Neuronal stem cell (in vitro differentiated cells): ENCODE data around the gene PLK2.

Experiments used
- DNase-seq: peaks from one replicate; pipeline ENCODE4 v3.0.0-alpha.2; 2013; ENCODE audit warnings: low spot score
- H2AFZ ChIP-seq: one replicate; pipeline ENCODE4 v1.6.1; 2013; ENCODE audit warnings: mild to moderate bottlenecking, low read length, inconsistent platforms
- H2AK5ac ChIP-seq: 2 replicates; pipeline ENCODE4 v1.6.1; 2013; ENCODE audit warnings: low read depth, mild to moderate bottlenecking, inconsistent platforms, low read length, moderate library complexity, mixed read lengths
- H2BK120ac ChIP-seq: 2 replicates; pipeline ENCODE4 v1.6.1; 2013; ENCODE audit warnings: low read depth, mild to moderate bottlenecking, inconsistent platforms, low read length, moderate library complexity, mixed read lengths
- H2BK12ac ChIP-seq: one replicate; pipeline ENCODE4 v1.6.1; 2013; ENCODE audit warnings: low read length, inconsistent platforms
- H2BK15ac ChIP-seq: 2 replicates; pipeline ENCODE4 v1.6.1; 2013; ENCODE audit warnings: mild to moderate bottlenecking, low read length, inconsistent platforms, mixed read lengths
- H2BK5ac ChIP-seq: one replicate; pipeline ENCODE4 v1.6.1; 2013; ENCODE audit warnings: inconsistent platforms, mild to moderate bottlenecking, low read length, moderate library complexity
- H3K14ac ChIP-seq: one replicate; pipeline ENCODE4 v1.6.1; 2013; ENCODE audit warnings: low read length, inconsistent platforms
- H3K18ac ChIP-seq: 2 replicates; pipeline ENCODE4 v1.6.1; 2013; ENCODE audit warnings: low read length, inconsistent platforms
- H3K23ac ChIP-seq: 2 replicates; pipeline ENCODE4 v1.6.1; 2013; ENCODE audit warnings: low read depth, mild to moderate bottlenecking, mixed read lengths, low read length, inconsistent platforms; ENCODE audit not compliant: poor library complexity
- H3K27ac ChIP-seq: replicated peaks from 3 replicates; pipeline ENCODE4 v1.5.1; 2013; ENCODE audit warnings: low read length, inconsistent platforms
- H3K27me3 ChIP-seq, 3 experiments: 2 replicates each; pipeline ENCODE4 v1.6.1; 2013; ENCODE audit warnings: low read length in 3 of 3, mild to moderate bottlenecking in 2 of 3, inconsistent platforms in 1 of 3, low read depth in 1 of 3, mixed read lengths in 1 of 3, moderate library complexity in 1 of 3; ENCODE audit not compliant: control insufficient read depth in 3 of 3, insufficient read depth in 3 of 3
- H3K36me3 ChIP-seq, 2 donors: replicated peaks in 1 of 2; 2 replicates each; pipeline ENCODE4 v1.6.1; 2013; ENCODE audit warnings: low read length in 2 of 2; ENCODE audit not compliant: control insufficient read depth in 2 of 2, insufficient read depth in 2 of 2
- H3K4ac ChIP-seq: 2 replicates; pipeline ENCODE4 v1.6.1; 2013; ENCODE audit warnings: inconsistent platforms, mild to moderate bottlenecking, low read length, moderate library complexity
- H3K4me1 ChIP-seq, 2 donors: 1 replicate in 1 of 2; 2 replicates in 1 of 2; pipeline ENCODE4 v1.6.1; 2013; ENCODE audit warnings: low read length in 2 of 2, low read depth in 1 of 2; ENCODE audit not compliant: control insufficient read depth in 2 of 2, insufficient read depth in 1 of 2
- H3K4me2 ChIP-seq: one replicate; pipeline ENCODE4 v1.6.1; 2013; ENCODE audit warnings: mild to moderate bottlenecking, low read length, inconsistent platforms; ENCODE audit not compliant: insufficient read depth, poor library complexity, severe bottlenecking
- H3K4me3 ChIP-seq, 2 donors: 2 replicates each; pipeline ENCODE4 v1.5.1; 2013; ENCODE audit warnings: low read length in 2 of 2, mild to moderate bottlenecking in 2 of 2, inconsistent platforms in 1 of 2, moderate library complexity in 1 of 2
- H3K79me1 ChIP-seq: one replicate; pipeline ENCODE4 v1.6.1; 2013; ENCODE audit warnings: low read depth, mild to moderate bottlenecking, inconsistent platforms, low read length, moderate library complexity
- H3K9ac ChIP-seq: one replicate; pipeline ENCODE4 v1.6.1; 2013; ENCODE audit warnings: mild to moderate bottlenecking, low read depth, low read length, inconsistent platforms; ENCODE audit not compliant: poor library complexity
- H3K9me3 ChIP-seq, 2 donors: replicated peaks in 1 of 2; 2 replicates each; pipeline versions ENCODE3 to v1.6.1; 2013; ENCODE audit warnings: low read length in 2 of 2, mild to moderate bottlenecking in 2 of 2, inconsistent platforms in 1 of 2, low read depth in 1 of 2, mixed read lengths in 1 of 2, moderate library complexity in 1 of 2; ENCODE audit not compliant: control insufficient read depth in 2 of 2, insufficient read depth in 1 of 2
- H4K8ac ChIP-seq: one replicate; pipeline ENCODE4 v1.6.1; 2013; ENCODE audit warnings: low read depth, mild to moderate bottlenecking, inconsistent platforms, low read length, moderate library complexity
- H4K91ac ChIP-seq: one replicate; pipeline ENCODE4 v1.6.1; 2013; ENCODE audit warnings: low read length, low read depth, mild to moderate bottlenecking, inconsistent platforms; ENCODE audit not compliant: poor library complexity
- WGBS, 2 donors: extraction: QIAGEN DNeasy Blood & Tissue Kit; methylation state at CpG; one replicate each; pipeline ENCODE4 v1.1.7; 2013; ENCODE audit warnings: missing lambda C conversion rate in 2 of 2, mixed read lengths in 1 of 2; ENCODE audit not compliant: insufficient read length in 2 of 2, insufficient replicate concordance in 1 of 2; ENCODE audit errors: extremely low coverage in 2 of 2; 5-methylcytosine and 5-hydroxymethylcytosine counted together

Gene PLK2

GRCh38 chr5:58444805-58445204, 15.1 kb downstream of the PLK2 start:
- no peak overlapping the region for H3K9ac ChIP-seq
- H3K36me3 ChIP-seq = no peaks in the 10 kb centered on the region
- no peak for DNase-seq
- H3K27me3 ChIP-seq = no peaks in the 10 kb centered on the region
- no peak overlapping the region for H3K27ac ChIP-seq
- H3K23ac ChIP-seq = no peak overlapping the region
- no peak overlapping the region for H2BK12ac ChIP-seq
- no peak overlapping the region for H3K4ac ChIP-seq
- no peak overlapping the region for H3K4me3 ChIP-seq
- H2BK120ac ChIP-seq = no peak overlapping the region
- H3K79me1 ChIP-seq = no peaks in the 10 kb centered on the region
- H3K18ac ChIP-seq = no peak overlapping the region
- H3K4me2 ChIP-seq = no peak overlapping the region
- H2AFZ ChIP-seq = no peak overlapping the region
- H3K14ac ChIP-seq = no peak overlapping the region
- no peak overlapping the region for H2BK5ac ChIP-seq
- no peaks in the 10 kb centered on the region for H3K4me1 ChIP-seq
- H4K91ac ChIP-seq = no peak overlapping the region
- H2BK15ac ChIP-seq = no peak overlapping the region
- peaks cover 0 to 3% of the 10 kb centered on the region in 2 donors for H3K9me3 ChIP-seq
- no peak overlapping the region for H2AK5ac ChIP-seq
- H4K8ac ChIP-seq = no peak overlapping the region

DNA sequence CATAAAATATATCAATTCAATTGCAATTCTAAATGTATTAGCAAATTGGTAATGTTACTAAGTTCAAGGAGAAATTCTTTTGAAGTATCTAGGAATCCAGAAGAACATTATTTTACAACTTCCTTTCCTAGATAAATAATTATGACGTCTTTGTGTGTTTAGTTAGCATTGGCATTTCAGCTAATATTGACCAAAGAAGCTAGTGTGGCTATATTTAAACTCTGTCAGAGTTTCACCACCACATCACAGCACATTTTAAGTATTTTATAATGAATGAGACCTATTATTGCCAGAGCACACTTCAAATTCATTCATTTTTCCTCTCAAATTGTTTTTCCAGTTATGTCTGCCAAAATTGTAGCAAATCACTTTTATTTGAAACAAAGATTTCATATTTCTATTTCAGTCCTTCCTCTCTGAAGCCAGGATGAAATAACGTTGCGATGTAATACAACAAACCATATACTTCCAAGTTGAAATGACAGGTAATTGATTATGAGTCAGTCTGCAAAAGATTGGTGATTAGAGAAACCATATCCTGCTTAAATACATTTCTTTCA, 18.9 kb downstream of the PLK2 start:
- no peak overlapping the region for H3K4ac ChIP-seq
- no peaks in the 10 kb centered on the region for H3K79me1 ChIP-seq
- H3K36me3 ChIP-seq = no peaks in the 10 kb centered on the region
- H2BK12ac ChIP-seq = no peak overlapping the region
- H4K8ac ChIP-seq = no peak overlapping the region
- no peaks in the 10 kb centered on the region for H3K27me3 ChIP-seq
- no peak overlapping the region for H2AK5ac ChIP-seq
- H3K23ac ChIP-seq = no peak overlapping the region
- H2BK5ac ChIP-seq = no peak overlapping the region
- WGBS, 2 donors = no CpG with 5 or more reads among the region's 3 CpGs
- H3K18ac ChIP-seq = no peak overlapping the region
- no peak for DNase-seq
- H2AFZ ChIP-seq = no peak overlapping the region
- H2BK120ac ChIP-seq = no peak overlapping the region
- H3K14ac ChIP-seq = no peak overlapping the region
- no peaks in the 10 kb centered on the region for H3K9me3 ChIP-seq
- no peaks in the 10 kb centered on the region for H3K4me1 ChIP-seq
- H3K4me2 ChIP-seq = no peak overlapping the region
- H3K9ac ChIP-seq = no peak overlapping the region
- no peak overlapping the region for H3K27ac ChIP-seq
- no peak overlapping the region for H2BK15ac ChIP-seq
- no peak overlapping the region for H4K91ac ChIP-seq
- no peak overlapping the region for H3K4me3 ChIP-seq

GRCh38 chr5:58439094-58439644, 20.7 kb downstream of the PLK2 start:
- H3K23ac ChIP-seq = no peak overlapping the region
- H3K79me1 ChIP-seq = no peaks in the 10 kb centered on the region
- no peak overlapping the region for H3K4me3 ChIP-seq
- H2BK120ac ChIP-seq = no peak overlapping the region
- H4K91ac ChIP-seq = no peak overlapping the region
- DNase-seq = no peak
- no peak overlapping the region for H3K4me2 ChIP-seq
- no peak overlapping the region for H3K4ac ChIP-seq
- H3K18ac ChIP-seq = no peak overlapping the region
- H3K9me3 ChIP-seq = no peaks in the 10 kb centered on the region
- no peak overlapping the region for H2BK15ac ChIP-seq
- H2BK5ac ChIP-seq = no peak overlapping the region
- H3K4me1 ChIP-seq = no peaks in the 10 kb centered on the region
- no peak overlapping the region for H4K8ac ChIP-seq
- H2AK5ac ChIP-seq = no peak overlapping the region
- no peak overlapping the region for H3K27ac ChIP-seq
- H2BK12ac ChIP-seq = no peak overlapping the region
- WGBS, 2 donors = no CpG with 5 or more reads among the region's 5 CpGs
- H2AFZ ChIP-seq = no peak overlapping the region
- no peaks in the 10 kb centered on the region for H3K36me3 ChIP-seq
- H3K14ac ChIP-seq = no peak overlapping the region
- no peaks in the 10 kb centered on the region for H3K27me3 ChIP-seq
- H3K9ac ChIP-seq = no peak overlapping the region

- no peak overlapping the region for H2BK12ac ChIP-seq
- no peak overlapping the region for H4K91ac ChIP-seq
- H2AFZ ChIP-seq = no peak overlapping the region
- no peak for DNase-seq
- H3K27ac ChIP-seq = no peak overlapping the region
- H3K18ac ChIP-seq = no peak overlapping the region
- no peak overlapping the region for H2BK15ac ChIP-seq
- no peak overlapping the region for H2AK5ac ChIP-seq
- H3K36me3 ChIP-seq = no peaks in the 10 kb centered on the region
- H3K9ac ChIP-seq = no peak overlapping the region
- no peak overlapping the region for H3K4ac ChIP-seq
- H3K27me3 ChIP-seq = no peaks in the 10 kb centered on the region
- H4K8ac ChIP-seq = no peak overlapping the region
- H3K4me1 ChIP-seq = no peaks in the 10 kb centered on the region
- H3K23ac ChIP-seq = no peak overlapping the region
- no peaks in the 10 kb centered on the region for H3K79me1 ChIP-seq
- no peak overlapping the region for H3K4me2 ChIP-seq
- H2BK120ac ChIP-seq = no peak overlapping the region
- no peak overlapping the region for H2BK5ac ChIP-seq
- WGBS, 2 donors = no CpG with 5 or more reads among the region's 3 CpGs
- H3K14ac ChIP-seq = no peak overlapping the region
- no peak overlapping the region for H3K4me3 ChIP-seq
- H3K9me3 ChIP-seq = no peaks in the 10 kb centered on the region
These were observed 22.2 kb downstream of the PLK2 start for GRCh38 chr5:58437661-58438060.
